Activated CD8-positive, alpha-beta memory T cell treated with anti-CD3 and anti-CD28 coated beads, Interleukin-2, amount 50 U/mL, for 24 hours (primary cell): Measurements from ENCODE around the gene ALCAM.

Experiments used
- DNase-seq: peaks from one replicate; pipeline ENCODE4 v3.0.0-alpha.2; 2020; ENCODE audit errors: extremely low read depth

The ALCAM gene

GRCh38 chr3:105490045-105490444 is 123.3 kb downstream of the ALCAM start:
- no peak for DNase-seq

GRCh38 chr3:105493305-105493892 is 126.7 kb downstream of the ALCAM start:
- no peak for DNase-seq

- DNase-seq: no peak
Observed at GRCh38 chr3:105495021-105495420, 128.3 kb downstream of the ALCAM start.

- DNase-seq: no peak
Observed at GRCh38 chr3:105496343-105496742, 129.6 kb downstream of the ALCAM start.

- no peak for DNase-seq
Observed at GRCh38 chr3:105497386-105497785, 130.7 kb downstream of the ALCAM start.

GRCh38 chr3:105499961-105500360 is 133.3 kb downstream of the ALCAM start:
- DNase-seq: no peak

GRCh38 chr3:105502333-105502732 is 135.6 kb downstream of the ALCAM start:
- no peak for DNase-seq

- DNase-seq: no peak
Observed at GRCh38 chr3:105503191-105503593, 136.5 kb downstream of the ALCAM start.

GRCh38 chr3:105504440-105504951 is 137.8 kb downstream of the ALCAM start:
- DNase-seq: no peak

GRCh38 chr3:105505170-105505569 is 138.5 kb downstream of the ALCAM start:
- no peak for DNase-seq

- no peak for DNase-seq
Observed at GRCh38 chr3:105511031-105511430, 144.3 kb downstream of the ALCAM start.

- no peak for DNase-seq
Observed at GRCh38 chr3:105512061-105512460, 145.4 kb downstream of the ALCAM start.

GRCh38 chr3:105513042-105513441 is 146.3 kb downstream of the ALCAM start:
- no peak for DNase-seq

- DNase-seq: no peak
Observed at GRCh38 chr3:105513886-105514285, 147.2 kb downstream of the ALCAM start.

GRCh38 chr3:105515372-105515771 is 148.7 kb downstream of the ALCAM start:
- no peak for DNase-seq

GRCh38 chr3:105516972-105517371 is 150.3 kb downstream of the ALCAM start:
- no peak for DNase-seq

- DNase-seq: no peak
Observed at GRCh38 chr3:105518203-105518602, 151.5 kb downstream of the ALCAM start.

GRCh38 chr3:105518806-105519418 is 152.2 kb downstream of the ALCAM start:
- DNase-seq: no peak

- DNase-seq: no peak
Observed at GRCh38 chr3:105521770-105522169, 155.1 kb downstream of the ALCAM start.

GRCh38 chr3:105523501-105523900 is 156.8 kb downstream of the ALCAM start:
- DNase-seq: no peak

- no peak for DNase-seq
Observed at GRCh38 chr3:105525531-105525930, 158.8 kb downstream of the ALCAM start.

- no peak for DNase-seq
Observed at GRCh38 chr3:105526360-105527111, 159.8 kb downstream of the ALCAM start.

- no peak for DNase-seq
Observed at GRCh38 chr3:105527535-105527934, 160.8 kb downstream of the ALCAM start.
